Lung (tissue), 12 donors: Measurements from ENCODE around the gene ADNP. TPM values are rescaled to one million over a fixed set of nuclear protein-coding genes. Genes with fewer than 3 reads are reported as not detected.

ENCODE experiments used
- ATAC-seq: fragments of 200-7000 bp; cut with Tn5 transposase; one replicate; pipeline ENCODE4 v1.9.1; 2020; ENCODE audit warnings: moderate number of reproducible peaks; ENCODE audit not compliant: insufficient read depth, low FRiP score
- DNase-seq, 3 donors: peaks; one replicate each; pipeline ENCODE4 v3.0.0-alpha.2; 2013 to 2017
- H3K27ac ChIP-seq, 2 donors: one replicate each; pipeline ENCODE4 v1.5.1; 2013; ENCODE audit warnings: mild to moderate bottlenecking in 2 of 2, moderate library complexity in 2 of 2, control low read depth in 1 of 2, inconsistent platforms in 1 of 2, low read depth in 1 of 2, low read length in 1 of 2
- H3K27me3 ChIP-seq, 3 donors: one replicate each; pipeline ENCODE4 v1.5.1; 2013; ENCODE audit warnings: low read length in 2 of 3; ENCODE audit not compliant: control insufficient read depth in 3 of 3, insufficient read depth in 3 of 3
- H3K36me3 ChIP-seq, 4 donors: one replicate each; pipeline ENCODE4 v1.5.1; 2013; ENCODE audit warnings: low read length in 4 of 4, mild to moderate bottlenecking in 1 of 4, moderate library complexity in 1 of 4; ENCODE audit not compliant: control insufficient read depth in 4 of 4, insufficient read depth in 4 of 4
- H3K4me1 ChIP-seq, 5 donors: one replicate each; pipeline ENCODE4 v1.5.1; 2013; ENCODE audit warnings: low read length in 5 of 5, mild to moderate bottlenecking in 2 of 5, moderate library complexity in 1 of 5; ENCODE audit not compliant: control insufficient read depth in 5 of 5, insufficient read depth in 5 of 5
- H3K4me3 ChIP-seq: one replicate; pipeline ENCODE4 v1.5.1; 2013; ENCODE audit warnings: mild to moderate bottlenecking, control low read depth, moderate library complexity
- H3K9ac ChIP-seq, 2 donors: one replicate each; pipeline ENCODE4 v1.5.1; 2013; ENCODE audit warnings: low read length in 2 of 2, control low read depth in 1 of 2; ENCODE audit not compliant: insufficient read depth in 1 of 2
- H3K9me3 ChIP-seq, 4 donors: one replicate each; pipeline ENCODE4 v1.5.1; 2013; ENCODE audit warnings: low read length in 3 of 4, mild to moderate bottlenecking in 1 of 4, moderate library complexity in 1 of 4; ENCODE audit not compliant: control insufficient read depth in 4 of 4, insufficient read depth in 3 of 4
- WGBS, 2 donors: extraction: QIAGEN DNeasy Blood & Tissue Kit; methylation state at CpG; one replicate each; pipeline ENCODE4 v1.1.7; 2013; 5-methylcytosine and 5-hydroxymethylcytosine counted together
- polyA plus RNA-seq, 2 donors: library from polyadenylated mRNA; stranded (reverse); fragments of 200-250 nt; gene quantifications; one replicate each; pipeline ENCODE4 v1.2.1, GENCODE V29; 2013
- total RNA-seq, 2 donors: library from RNA; depleted of rRNA in 1 of 2; stranded (reverse); fragments of >200 nt in 1 of 2; gene quantifications; one replicate each; pipeline ENCODE4 v1.2.1, GENCODE V29; 2014 to 2021
- TF ChIP-seq, protein P1 (sequence below): IDR thresholded peaks from 2 replicates; pipeline ENCODE4 v1.5.1; 2012; ENCODE audit warnings: mild to moderate bottlenecking; ENCODE audit errors: control extremely low read depth, extremely low read depth
- donor health status: control.
- donor health status: control.
- donor health status: Bipolar disorder and iron deficiency.
- donor health status: healthy.
- donor health status: DM: yes; HTN: yes; CAD: no.

Gene ADNP
- total and polyA plus RNA-seq, 4 donors, result 18.0 to 81.5 (median 41.5) TPM

DNA sequence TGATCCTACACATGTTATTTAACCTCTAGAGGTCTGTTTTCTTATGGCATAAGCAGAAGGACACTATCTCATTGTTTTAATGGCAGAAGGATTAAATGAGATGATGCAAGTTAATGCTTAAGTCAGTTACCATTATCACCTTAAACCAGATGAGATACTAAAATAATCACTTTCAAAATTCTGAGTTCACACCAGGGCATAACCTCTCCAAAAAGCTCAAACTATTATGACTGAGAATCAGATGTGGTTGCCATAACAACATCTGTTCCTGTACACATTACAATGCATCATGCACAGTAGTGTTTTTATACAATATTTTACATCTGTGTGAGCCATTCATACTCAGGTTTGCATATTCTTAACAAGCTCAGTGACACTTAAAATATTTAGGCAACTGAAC lies 10.2 kb downstream of the ADNP start:
- H3K9me3 ChIP-seq, result no peaks in the 10 kb centered on the region
- TF ChIP-seq, protein P1, sequence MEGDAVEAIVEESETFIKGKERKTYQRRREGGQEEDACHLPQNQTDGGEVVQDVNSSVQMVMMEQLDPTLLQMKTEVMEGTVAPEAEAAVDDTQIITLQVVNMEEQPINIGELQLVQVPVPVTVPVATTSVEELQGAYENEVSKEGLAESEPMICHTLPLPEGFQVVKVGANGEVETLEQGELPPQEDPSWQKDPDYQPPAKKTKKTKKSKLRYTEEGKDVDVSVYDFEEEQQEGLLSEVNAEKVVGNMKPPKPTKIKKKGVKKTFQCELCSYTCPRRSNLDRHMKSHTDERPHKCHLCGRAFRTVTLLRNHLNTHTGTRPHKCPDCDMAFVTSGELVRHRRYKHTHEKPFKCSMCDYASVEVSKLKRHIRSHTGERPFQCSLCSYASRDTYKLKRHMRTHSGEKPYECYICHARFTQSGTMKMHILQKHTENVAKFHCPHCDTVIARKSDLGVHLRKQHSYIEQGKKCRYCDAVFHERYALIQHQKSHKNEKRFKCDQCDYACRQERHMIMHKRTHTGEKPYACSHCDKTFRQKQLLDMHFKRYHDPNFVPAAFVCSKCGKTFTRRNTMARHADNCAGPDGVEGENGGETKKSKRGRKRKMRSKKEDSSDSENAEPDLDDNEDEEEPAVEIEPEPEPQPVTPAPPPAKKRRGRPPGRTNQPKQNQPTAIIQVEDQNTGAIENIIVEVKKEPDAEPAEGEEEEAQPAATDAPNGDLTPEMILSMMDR, result no peak
- no peak overlapping the region for H3K27ac ChIP-seq
- DNase-seq (peak in 1 of 3 donors; percentile 35), ATAC-seq (no peak)
- H3K4me1 ChIP-seq, result peaks cover 8 to 34% (median 9%) of the 10 kb centered on the region in 5 donors
- H3K36me3 ChIP-seq, result peaks cover 0 to 12% (median 2%) of the 10 kb centered on the region in 4 donors
- H3K9ac ChIP-seq, result no peak overlapping the region
- no peaks in the 10 kb centered on the region for H3K27me3 ChIP-seq
- H3K4me3 ChIP-seq, result no peak overlapping the region

DNA sequence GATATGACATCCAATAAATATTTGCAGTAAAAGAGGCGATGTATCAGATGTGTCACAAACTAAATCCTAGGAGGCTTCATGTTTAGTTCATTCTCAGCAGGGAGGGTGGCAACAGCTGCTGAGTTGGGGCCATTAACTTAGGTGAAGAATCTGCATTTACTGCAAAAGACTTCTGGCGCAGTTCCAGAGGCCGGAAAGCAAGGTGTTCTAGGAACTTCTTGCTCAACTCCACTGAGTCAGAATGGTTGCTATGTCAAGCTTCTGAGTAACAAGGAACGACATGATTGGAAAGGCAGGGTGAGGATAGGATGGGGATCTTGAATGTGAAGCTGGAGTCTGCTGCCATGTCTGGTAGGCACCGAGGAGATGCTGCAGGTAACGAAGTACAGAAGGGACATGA lies 11.7 kb downstream of the ADNP start:
- Histone ChIP-seq H3K9ac (no peak overlapping the region), H3K36me3 (peaks cover 0 to 12% (median under 1%) of the 10 kb centered on the region in 4 donors), H3K4me3 (no peak overlapping the region), H3K9me3 (no peaks in the 10 kb centered on the region), H3K27me3 (no peaks in the 10 kb centered on the region), H3K27ac (no peak overlapping the region), H3K4me1 (peaks cover 0 to 36% (median 12%) of the 10 kb centered on the region in 5 donors)
- DNase-seq (no peak), ATAC-seq (no peak)
- TF ChIP-seq, protein P1, result no peak
- WGBS, 2 donors, result 71 to 74% methylated on average over 6 of the region's 6 CpGs

GRCh38 chr20:50918403-50918802 lies 12.8 kb downstream of the ADNP start:
- no peak for ATAC-seq
- 57 to 66% methylated on average over 3 of the region's 3 CpGs for WGBS, 2 donors
- no peak for DNase-seq

More at GRCh38 chr20:50918403-50918802, 12.8 kb downstream of the ADNP start:
- Histone ChIP-seq H3K4me1 (peaks cover 0 to 44% (median 12%) of the 10 kb centered on the region in 5 donors), H3K9me3 (no peaks in the 10 kb centered on the region), H3K27ac (no peak overlapping the region), H3K9ac (no peak overlapping the region), H3K36me3 (peaks cover 0 to 12% (median under 1%) of the 10 kb centered on the region in 4 donors), H3K27me3 (no peaks in the 10 kb centered on the region), H3K4me3 (no peak overlapping the region)
- TF ChIP-seq, protein P1, result no peak
